OCI-LY1 (cell line): Measurements from ENCODE around the gene SAPCD1.
A peak's percentile ranks its signal among the peaks of the same experiment; 100 is the strongest.
"Not testable (repeated sequence)": the region's sequence is repeated elsewhere in the genome, so short reads cannot be mapped to it uniquely, and the experiment has no call there.

Source experiments
- H2AFZ ChIP-seq: fragments of 200-600 bp; sonication (generic), shearing (Covaris generic); 2 replicates; pipeline ENCODE4 v1.6.0; 2014; ENCODE audit warnings: antibody characterized with exemption, mild to moderate bottlenecking, low read length
- H3F3A ChIP-seq: fragments of 200-600 bp; sonication (generic), shearing (Covaris generic); 2 replicates; pipeline ENCODE4 v1.6.0; 2014; ENCODE audit warnings: mild to moderate bottlenecking, antibody characterized with exemption, low read length, moderate library complexity; ENCODE audit not compliant: insufficient read depth
- H3K27ac ChIP-seq: fragments of 200-600 bp; sonication (generic); 2 replicates; pipeline ENCODE4 v1.5.1; 2014; ENCODE audit warnings: low read length, mixed run types, mild to moderate bottlenecking, low read depth; ENCODE audit not compliant: poor library complexity, severe bottlenecking
- H3K27me3 ChIP-seq: fragments of 200-600 bp; sonication (generic); 2 replicates; pipeline ENCODE4 v1.6.0; 2014; ENCODE audit warnings: antibody characterized with exemption, mild to moderate bottlenecking, low read length, moderate library complexity; ENCODE audit not compliant: insufficient read depth
- H3K36me3 ChIP-seq: fragments of 200-600 bp; sonication (generic); 2 replicates; pipeline ENCODE4 v1.6.1; 2014; ENCODE audit warnings: mild to moderate bottlenecking, antibody characterized with exemption, low read length, moderate library complexity, mixed read lengths; ENCODE audit not compliant: insufficient read depth
- H3K4me1 ChIP-seq: fragments of 200-600 bp; sonication (generic); 2 replicates; pipeline ENCODE4 v1.5.1; 2014; ENCODE audit warnings: mild to moderate bottlenecking, low read length, moderate library complexity; ENCODE audit not compliant: insufficient read depth, severe bottlenecking
- H3K4me2 ChIP-seq: fragments of 200-600 bp; sonication (generic), shearing (Covaris generic); 2 replicates; pipeline ENCODE4 v1.6.1; 2014; ENCODE audit warnings: low read length
- H3K4me3 ChIP-seq: fragments of 200-600 bp; sonication (generic); 2 replicates; pipeline ENCODE4 v1.5.1; 2014; ENCODE audit warnings: low read length, low read depth, mild to moderate bottlenecking, mixed read lengths; ENCODE audit not compliant: poor library complexity, severe bottlenecking
- H3K79me2 ChIP-seq: fragments of 200-600 bp; shearing (Covaris generic); 2 replicates; pipeline ENCODE4 v1.6.1; 2016; ENCODE audit warnings: mixed run types, low read length, mixed read lengths; ENCODE audit not compliant: insufficient read depth
- H3K9ac ChIP-seq: fragments of 200-600 bp; sonication (generic), shearing (Covaris generic); 2 replicates; pipeline ENCODE4 v1.6.1; 2014; ENCODE audit warnings: mild to moderate bottlenecking, low read length, mixed read lengths
- H3K9me2 ChIP-seq: fragments of 200-600 bp; sonication (generic), shearing (Covaris generic); 2 replicates; pipeline ENCODE4 v1.6.1; 2014; ENCODE audit warnings: low read depth, mild to moderate bottlenecking, low read length, mixed read lengths
- H3K9me3 ChIP-seq: fragments of 200-600 bp; shearing (Covaris generic); 2 replicates; pipeline ENCODE4 v1.6.1; 2014; ENCODE audit warnings: low read length, mixed read lengths
- H4K20me1 ChIP-seq: fragments of 200-600 bp; sonication (generic), shearing (Covaris generic); 2 replicates; pipeline ENCODE4 v1.6.0; 2016; ENCODE audit warnings: mild to moderate bottlenecking, low read length; ENCODE audit not compliant: insufficient read depth
- EZH2 ChIP-seq: fragments of 200-600 bp; sonication (generic), shearing (Covaris generic); IDR thresholded peaks from 2 replicates; pipeline ENCODE4 v1.8.0; 2017; ENCODE audit warnings: borderline replicate concordance, mixed run types, mild to moderate bottlenecking, antibody characterized with exemption, low read length, moderate library complexity, mixed read lengths
- TF ChIP-seq, protein P1 (sequence below): fragments of 200-600 bp; sonication (generic), shearing (Covaris generic); IDR thresholded peaks from 2 replicates; pipeline ENCODE4 v1.5.1; 2017; ENCODE audit warnings: mild to moderate bottlenecking, antibody characterized with exemption, low read length, moderate library complexity, mixed read lengths

Gene SAPCD1

DNA sequence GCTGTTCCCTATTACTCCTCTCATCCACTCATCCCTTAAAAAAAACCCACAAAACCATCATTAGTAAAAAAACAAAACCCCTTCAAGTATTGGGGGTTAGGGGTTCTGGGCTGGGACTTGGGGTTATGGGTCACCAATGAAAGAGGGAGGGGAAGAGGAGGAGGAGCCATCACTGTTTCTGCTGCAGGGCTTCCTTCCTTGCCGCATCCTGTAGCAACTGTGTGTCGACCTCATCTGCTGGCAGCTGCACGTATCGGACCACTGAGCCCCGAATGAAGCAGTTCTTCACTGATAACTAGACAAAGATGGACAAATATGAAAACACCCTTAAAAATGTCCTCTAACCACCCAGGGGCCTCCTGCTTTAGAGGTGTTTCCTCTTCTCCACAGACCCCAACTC lies 35.1 kb downstream of the SAPCD1 start:
- peaks cover 27% of the 10 kb centered on the region for H3K36me3 ChIP-seq
- H3K4me3 ChIP-seq: no peak overlapping the region
- no peak overlapping the region for H3K4me2 ChIP-seq
- H3K9ac ChIP-seq: no peak overlapping the region
- peaks cover 29% of the 10 kb centered on the region for H3K4me1 ChIP-seq
- H4K20me1 ChIP-seq: no peaks in the 10 kb centered on the region
- no peaks in the 10 kb centered on the region for H3K27me3 ChIP-seq
- H3K27ac ChIP-seq: peak overlapping the region; percentile 70
- H3F3A ChIP-seq: 0 out of 2 replicates have a peak, but pooled peaks cover 6% of the 10 kb centered on the region
- H3K79me2 ChIP-seq: peaks cover 14% of the 10 kb centered on the region; the same call in 1 of the 2 replicates
- no peaks in the 10 kb centered on the region for H3K9me3 ChIP-seq
- no peaks in the 10 kb centered on the region for H3K9me2 ChIP-seq
- H2AFZ ChIP-seq: no peak overlapping the region
- TF ChIP-seq EZH2: no peak
- TF ChIP-seq, protein P1, sequence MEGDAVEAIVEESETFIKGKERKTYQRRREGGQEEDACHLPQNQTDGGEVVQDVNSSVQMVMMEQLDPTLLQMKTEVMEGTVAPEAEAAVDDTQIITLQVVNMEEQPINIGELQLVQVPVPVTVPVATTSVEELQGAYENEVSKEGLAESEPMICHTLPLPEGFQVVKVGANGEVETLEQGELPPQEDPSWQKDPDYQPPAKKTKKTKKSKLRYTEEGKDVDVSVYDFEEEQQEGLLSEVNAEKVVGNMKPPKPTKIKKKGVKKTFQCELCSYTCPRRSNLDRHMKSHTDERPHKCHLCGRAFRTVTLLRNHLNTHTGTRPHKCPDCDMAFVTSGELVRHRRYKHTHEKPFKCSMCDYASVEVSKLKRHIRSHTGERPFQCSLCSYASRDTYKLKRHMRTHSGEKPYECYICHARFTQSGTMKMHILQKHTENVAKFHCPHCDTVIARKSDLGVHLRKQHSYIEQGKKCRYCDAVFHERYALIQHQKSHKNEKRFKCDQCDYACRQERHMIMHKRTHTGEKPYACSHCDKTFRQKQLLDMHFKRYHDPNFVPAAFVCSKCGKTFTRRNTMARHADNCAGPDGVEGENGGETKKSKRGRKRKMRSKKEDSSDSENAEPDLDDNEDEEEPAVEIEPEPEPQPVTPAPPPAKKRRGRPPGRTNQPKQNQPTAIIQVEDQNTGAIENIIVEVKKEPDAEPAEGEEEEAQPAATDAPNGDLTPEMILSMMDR: no peak

DNA sequence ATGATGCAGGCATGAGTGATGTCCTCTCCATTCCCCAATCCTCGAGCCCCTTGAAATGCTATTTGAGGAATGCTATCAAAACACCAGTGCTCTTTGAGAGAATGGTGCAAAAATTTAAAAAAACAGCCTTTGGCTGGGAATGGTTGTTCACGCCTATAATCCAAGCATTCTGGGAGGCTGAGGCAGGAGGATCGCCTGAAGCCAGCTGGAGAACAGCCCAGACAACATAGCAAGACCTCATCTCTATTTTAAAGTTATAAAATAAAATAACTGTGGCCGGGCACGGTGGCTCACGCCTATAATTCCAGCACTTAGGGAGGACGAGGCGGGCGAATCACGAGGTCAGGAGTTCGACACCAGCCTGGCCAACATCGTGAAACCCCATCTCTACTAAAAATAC lies 37.3 kb downstream of the SAPCD1 start:
- Histone ChIP-seq H3K36me3 (peaks cover 30% of the 10 kb centered on the region), H3K79me2 (peaks cover 6% of the 10 kb centered on the region; the same call in 1 of the 2 replicates), H3K9ac (no peak overlapping the region), H3K27ac (no peak overlapping the region), H3K4me3 (no peak overlapping the region), H3K27me3 (no peaks in the 10 kb centered on the region), H4K20me1 (no peaks in the 10 kb centered on the region), H2AFZ (no peak overlapping the region), H3F3A (0 out of 2 replicates have a peak, but pooled peaks cover 6% of the 10 kb centered on the region), H3K4me1 (peaks cover 15% of the 10 kb centered on the region), H3K9me3 (no peaks in the 10 kb centered on the region), H3K9me2 (no peaks in the 10 kb centered on the region), H3K4me2 (no peak overlapping the region)
- no peak for TF ChIP-seq EZH2
- TF ChIP-seq, protein P1: no peak

DNA sequence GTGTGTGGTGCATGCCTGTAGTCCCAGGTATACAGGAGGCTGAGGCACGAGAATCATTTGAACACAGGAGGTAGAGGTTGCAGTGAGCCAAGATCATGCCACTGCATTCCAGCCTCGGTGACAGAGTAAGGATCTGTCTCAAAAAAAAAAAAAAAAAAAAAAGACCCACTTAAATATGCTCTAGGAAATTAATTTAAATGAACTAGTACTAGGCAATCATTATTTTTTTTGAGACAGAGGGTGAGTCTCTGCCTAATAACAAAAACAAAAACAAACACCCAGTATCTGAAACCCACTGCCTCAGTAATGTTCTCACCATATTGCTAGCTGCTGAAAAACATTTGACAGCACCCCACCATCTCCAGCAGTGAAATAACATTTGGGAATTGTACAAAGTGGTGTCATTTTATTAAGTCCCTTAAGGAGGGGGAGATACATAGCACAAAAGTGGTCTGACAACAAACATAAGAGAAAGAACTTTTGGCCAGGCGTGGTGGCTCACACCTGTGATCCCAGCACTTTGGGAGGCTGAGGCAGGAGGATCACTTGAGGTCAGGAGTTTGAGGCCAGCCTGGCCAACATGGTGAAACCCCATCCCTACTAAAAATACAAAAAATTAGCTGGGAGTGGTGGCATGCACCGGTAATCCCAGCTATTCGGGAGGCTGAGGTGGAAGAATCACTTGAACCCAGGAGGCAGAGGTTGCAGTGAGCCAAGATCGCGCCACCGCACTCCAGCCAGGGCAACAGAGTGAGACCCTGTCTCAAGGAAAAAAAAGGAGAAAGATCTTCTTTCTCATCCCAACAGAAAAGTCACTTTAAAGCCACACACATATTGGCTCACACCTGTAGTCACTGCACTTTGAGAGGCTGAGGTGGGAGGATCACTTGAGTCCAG lies 38.8 kb downstream of the SAPCD1 start:
- not testable (repeated sequence) for H3K4me3 ChIP-seq, H3K9ac ChIP-seq, H2AFZ ChIP-seq, H3K27me3 ChIP-seq, H3K79me2 ChIP-seq, H4K20me1 ChIP-seq, H3F3A ChIP-seq, H3K9me2 ChIP-seq, H3K4me2 ChIP-seq, H3K27ac ChIP-seq, H3K9me3 ChIP-seq
- H3K4me1 ChIP-seq: peaks cover 21% of the 10 kb centered on the region
- peaks cover 30% of the 10 kb centered on the region for H3K36me3 ChIP-seq
